ENCODE results near the gene COL3A1. TPM values are rescaled to one million over a fixed set of nuclear protein-coding genes. Genes with fewer than 3 reads are reported as not detected.

Gene COL3A1
- total RNA-seq, 2 donors from 2014 or later: not detected

- H3K27ac Mint-ChIP-seq: peak overlapping the region; percentile 76
- peaks cover 84% of the 10 kb centered on the region for H3K36me3 ChIP-seq (ENCODE audit: control insufficient read depth, insufficient read depth, low read length)
These were observed 76.1 kb downstream of the COL3A1 start for GRCh38 chr2:189050165-189050712.

GRCh38 chr2:189056200-189057106 is 82.3 kb downstream of the COL3A1 start:
- peaks cover 87% of the 10 kb centered on the region for H3K36me3 ChIP-seq (ENCODE audit: control insufficient read depth, insufficient read depth, low read length)
- 96 to 100% methylated on average over 2 to 4 of the region's 4 CpGs for WGBS, 2 experiments (ENCODE audit: insufficient coverage in 1 of 2, insufficient read length in 1 of 2)
- H3K27me3 ChIP-seq (ENCODE audit: control insufficient read depth, insufficient read depth, low read length, poor library complexity, severe bottlenecking): no peaks in the 10 kb centered on the region
- Mint-ChIP-seq H3K9me3 (no peaks in the 10 kb centered on the region), H3K4me3 (no peak overlapping the region), H3K36me3 (ENCODE audit: low read depth) (peaks cover 20% of the 10 kb centered on the region), H3K27me3 (ENCODE audit: insufficient read depth) (no peaks in the 10 kb centered on the region), H3K4me1 (no peaks in the 10 kb centered on the region), H3K27ac (no peak overlapping the region)
- no peak for TF ChIP-seq CTCF (conservative IDR thresholded peaks at IDR 0.05)
- H3K9me3 ChIP-seq (ENCODE audit: control insufficient read depth, low read length): no peaks in the 10 kb centered on the region
- DNase-seq: no peak
- H3K4me3 ChIP-seq (ENCODE audit: low read length): no peak overlapping the region
- H3K27ac ChIP-seq (ENCODE audit: low read depth, low read length): no peak overlapping the region
- H3K4me1 ChIP-seq (ENCODE audit: control insufficient read depth, insufficient read depth, low read length): no peaks in the 10 kb centered on the region
- no peak overlapping the region for H3K9ac ChIP-seq (ENCODE audit: extremely low read depth, low read length, poor library complexity, severe bottlenecking)

More at GRCh38 chr2:189050165-189050712, 76.1 kb downstream of the COL3A1 start:
- no peaks in the 10 kb centered on the region for H3K27me3 ChIP-seq (ENCODE audit: control insufficient read depth, insufficient read depth, low read length, poor library complexity, severe bottlenecking)
- H3K27ac ChIP-seq (ENCODE audit: low read depth, low read length): no peak overlapping the region
- WGBS, 2 experiments (ENCODE audit: insufficient coverage in 1 of 2, insufficient read length in 1 of 2): 95 to 98% methylated on average over 6 of the region's 7 CpGs
- Mint-ChIP-seq H3K4me3 (no peak overlapping the region), H3K27me3 (ENCODE audit: insufficient read depth) (no peaks in the 10 kb centered on the region), H3K9me3 (no peaks in the 10 kb centered on the region), H3K4me1 (no peaks in the 10 kb centered on the region), H3K36me3 (ENCODE audit: low read depth) (peaks cover 34% of the 10 kb centered on the region)
- no peak for TF ChIP-seq CTCF (conservative IDR thresholded peaks at IDR 0.05)
- H3K9ac ChIP-seq (ENCODE audit: extremely low read depth, low read length, poor library complexity, severe bottlenecking): no peak overlapping the region
- H3K9me3 ChIP-seq (ENCODE audit: control insufficient read depth, low read length): no peaks in the 10 kb centered on the region
- no peak overlapping the region for H3K4me3 ChIP-seq (ENCODE audit: low read length)
- no peak for DNase-seq
- no peaks in the 10 kb centered on the region for H3K4me1 ChIP-seq (ENCODE audit: control insufficient read depth, insufficient read depth, low read length)

- Histone ChIP-seq H3K9ac (ENCODE audit: extremely low read depth, low read length, poor library complexity, severe bottlenecking) (no peak overlapping the region), H3K36me3 (ENCODE audit: control insufficient read depth, insufficient read depth, low read length) (peaks cover 81% of the 10 kb centered on the region), H3K27ac (ENCODE audit: low read depth, low read length) (no peak overlapping the region), H3K4me3 (ENCODE audit: low read length) (no peak overlapping the region), H3K9me3 (ENCODE audit: control insufficient read depth, low read length) (no peaks in the 10 kb centered on the region), H3K27me3 (ENCODE audit: control insufficient read depth, insufficient read depth, low read length, poor library complexity, severe bottlenecking) (no peaks in the 10 kb centered on the region), H3K4me1 (ENCODE audit: control insufficient read depth, insufficient read depth, low read length) (no peaks in the 10 kb centered on the region)
- H3K36me3 Mint-ChIP-seq (ENCODE audit: low read depth): peaks cover 19% of the 10 kb centered on the region
- no peaks in the 10 kb centered on the region for H3K9me3 Mint-ChIP-seq
- TF ChIP-seq CTCF (conservative IDR thresholded peaks at IDR 0.05): no peak
- H3K27me3 Mint-ChIP-seq (ENCODE audit: insufficient read depth): no peaks in the 10 kb centered on the region
- WGBS, 2 experiments (ENCODE audit: insufficient coverage in 1 of 2, insufficient read length in 1 of 2): 94% methylated on average over 1 of the region's 2 CpGs; no CpG with 5 or more reads in 1 of the 2 experiments
- no peaks in the 10 kb centered on the region for H3K4me1 Mint-ChIP-seq
- DNase-seq: no peak
- no peak overlapping the region for H3K4me3 Mint-ChIP-seq
- H3K27ac Mint-ChIP-seq: no peak overlapping the region
These were observed 83.1 kb downstream of the COL3A1 start for GRCh38 chr2:189057316-189057715.

All from endodermal cell (in vitro differentiated cells).